NCI-H748 (cell line): ENCODE data around the gene MINDY1.

ENCODE experiments used
- DNase-seq: peaks from one replicate; lab custom pipeline; 2025; ENCODE audit not compliant: unreplicated experiment; lab: John Stamatoyannopoulos, UW

Gene MINDY1

DNA sequence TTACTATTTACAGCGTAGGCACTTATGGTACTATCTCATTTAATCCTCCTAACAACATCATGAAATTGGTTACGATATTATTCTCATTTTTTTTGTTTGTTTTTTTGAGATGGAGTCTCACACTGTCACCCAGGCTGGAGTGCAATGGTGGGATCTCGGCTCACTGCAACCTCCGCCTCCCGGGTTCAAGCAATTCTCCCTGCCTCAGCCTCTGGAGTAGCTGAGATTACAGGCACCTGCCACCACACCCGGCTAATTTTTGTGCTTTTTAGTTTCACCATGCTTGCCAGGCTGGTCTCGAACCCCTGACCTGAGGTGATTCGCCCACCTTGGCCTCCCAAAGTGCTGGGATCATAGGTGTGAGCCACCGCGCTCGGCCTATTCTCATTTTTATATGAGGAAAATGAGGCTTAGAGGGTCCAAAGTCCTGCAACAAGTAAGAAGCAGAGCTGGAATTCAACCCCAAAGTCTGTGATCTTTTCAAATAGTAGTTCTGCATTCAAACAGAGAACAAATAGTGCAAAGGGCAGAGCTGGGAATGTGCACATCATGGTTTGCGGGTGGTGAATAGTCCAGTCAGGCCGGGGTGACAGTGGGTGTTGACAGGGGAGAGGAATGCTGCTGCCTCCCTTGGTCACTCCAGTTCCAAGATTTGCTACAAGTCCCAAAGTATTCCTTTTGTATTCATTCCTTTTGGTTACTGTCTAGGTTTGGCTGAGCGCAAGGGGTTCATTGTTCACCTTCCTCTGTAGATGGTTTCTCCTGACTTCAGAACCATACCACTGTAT, 6.2 kb upstream of the MINDY1 start:
- no peak for DNase-seq

DNA sequence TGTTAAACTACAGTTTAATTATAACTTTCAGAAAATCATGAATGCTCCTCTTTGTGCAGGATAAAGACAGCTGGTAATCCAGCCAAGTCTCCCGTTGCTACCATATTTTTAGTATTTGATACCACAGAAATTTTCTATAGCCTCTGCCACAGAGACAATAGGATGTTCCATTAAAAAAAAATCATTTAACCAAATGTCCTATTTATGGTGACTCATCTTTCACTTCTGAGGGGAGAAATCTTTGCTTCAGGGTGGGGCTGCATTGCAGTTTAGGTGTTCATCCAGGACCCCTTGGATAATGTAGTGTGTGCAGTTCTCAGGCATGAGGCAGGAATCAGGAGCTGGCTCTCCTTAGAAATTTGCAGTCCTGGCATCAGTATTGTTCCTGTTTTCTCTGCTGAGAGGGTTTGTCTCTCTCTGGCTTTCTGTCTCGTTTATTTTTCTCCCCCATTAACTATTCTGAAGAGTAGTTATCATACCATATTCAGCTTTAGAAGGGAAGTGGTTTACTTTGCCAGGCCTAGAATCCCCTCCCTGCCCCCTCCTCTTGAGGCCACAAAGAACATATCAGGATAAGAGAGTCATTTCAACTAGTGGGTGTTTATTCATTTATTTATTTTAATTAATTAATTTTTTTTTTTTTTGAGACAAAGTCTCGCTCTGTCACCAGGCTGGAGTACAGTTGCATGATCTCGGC, 4.6 kb upstream of the MINDY1 start:
- no peak for DNase-seq

DNA sequence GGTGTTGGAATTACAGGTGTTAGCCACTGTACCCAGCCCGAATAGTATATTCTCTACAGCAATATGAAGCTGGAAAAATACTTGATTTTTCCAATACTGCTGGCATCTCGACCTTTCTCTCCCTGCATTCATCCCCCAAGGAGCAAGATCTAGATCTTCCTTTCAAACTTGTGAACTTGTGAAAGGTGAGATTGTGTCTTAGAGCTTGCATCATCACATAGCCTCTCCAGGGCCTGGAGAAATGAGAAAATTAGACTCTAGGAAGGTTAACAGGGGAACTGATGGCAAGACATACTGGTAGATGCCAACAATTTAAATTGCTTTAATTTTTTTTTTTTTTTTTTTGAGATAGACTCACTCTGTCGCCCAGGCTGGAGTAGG, 3.6 kb upstream of the MINDY1 start:
- no peak for DNase-seq

- no peak for DNase-seq
Measured at GRCh38 chr1:151009674-151010345, 3.1 kb upstream of the MINDY1 start.

DNA sequence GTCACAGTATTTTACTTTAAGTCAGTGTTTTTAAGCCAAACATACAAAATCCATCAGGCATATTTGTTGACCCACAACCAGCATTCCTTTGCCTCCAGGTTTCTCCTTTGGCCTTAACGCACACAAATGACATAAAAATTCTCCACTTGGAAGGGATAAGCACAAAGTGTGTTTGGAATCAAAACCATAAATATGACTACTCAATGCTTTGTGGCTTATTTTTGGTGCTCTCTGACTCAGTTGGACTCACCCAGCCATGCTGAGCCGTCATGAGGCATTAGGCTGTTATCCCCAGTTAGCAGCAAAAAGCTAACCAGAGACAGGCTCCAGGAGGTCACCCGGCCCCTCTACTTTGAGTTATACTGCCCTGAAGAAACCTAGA, 2.5 kb upstream of the MINDY1 start:
- DNase-seq = no peak

DNA sequence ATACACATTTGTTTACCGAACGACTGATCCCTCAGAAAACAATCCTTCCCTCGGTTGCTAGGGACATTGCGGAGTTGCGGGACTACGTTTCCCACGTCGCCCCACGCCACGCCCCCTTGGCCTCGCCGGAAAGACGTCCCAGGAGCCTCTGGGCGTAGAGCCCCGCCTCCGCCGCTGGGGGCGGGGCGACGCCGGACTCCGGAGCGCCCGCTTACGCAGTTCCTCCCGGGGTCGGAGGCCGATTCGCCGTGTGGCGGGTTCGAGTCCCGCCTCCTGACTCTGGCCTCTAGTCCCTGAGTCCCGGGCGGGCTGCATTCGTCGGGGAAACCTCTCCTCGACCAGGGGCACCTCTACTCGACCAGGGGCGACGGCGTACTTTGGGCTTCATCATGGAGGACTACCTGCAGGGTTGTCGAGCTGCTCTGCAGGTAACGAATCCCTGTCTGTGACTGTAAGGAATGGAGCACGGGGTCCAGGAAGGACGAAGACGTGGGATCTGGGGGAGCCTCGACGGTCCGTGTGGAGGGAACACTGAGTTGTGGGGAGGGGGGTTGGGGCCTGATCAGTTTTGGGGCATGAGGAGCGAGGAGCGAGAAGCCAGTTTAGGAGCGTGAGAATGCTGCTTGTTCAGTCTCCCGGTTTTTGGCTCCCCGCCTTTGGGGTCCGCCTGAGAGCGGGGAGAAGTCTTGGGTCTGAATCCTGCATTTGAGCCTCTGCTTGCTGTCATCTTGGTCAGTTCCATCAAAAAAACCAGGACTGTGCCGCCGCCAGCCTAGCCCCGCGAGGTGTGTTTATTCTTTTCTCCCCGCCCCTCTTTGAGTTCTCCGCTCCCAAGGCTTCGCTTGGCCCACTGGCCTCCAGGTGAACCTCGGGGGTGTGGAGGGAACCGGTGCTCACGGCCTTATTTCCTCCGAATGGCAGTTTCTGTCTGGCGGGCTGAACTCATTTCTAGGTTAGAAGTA, 1.8 kb upstream of the MINDY1 start, which contains the start of gene PRUNE1:
Gene PRUNE1 (plus strand): TSS at position 206 of the 962 bp plus-strand sequence. CDS start 184 bp downstream, at position 390.
- DNase-seq = peak; percentile 97

DNA sequence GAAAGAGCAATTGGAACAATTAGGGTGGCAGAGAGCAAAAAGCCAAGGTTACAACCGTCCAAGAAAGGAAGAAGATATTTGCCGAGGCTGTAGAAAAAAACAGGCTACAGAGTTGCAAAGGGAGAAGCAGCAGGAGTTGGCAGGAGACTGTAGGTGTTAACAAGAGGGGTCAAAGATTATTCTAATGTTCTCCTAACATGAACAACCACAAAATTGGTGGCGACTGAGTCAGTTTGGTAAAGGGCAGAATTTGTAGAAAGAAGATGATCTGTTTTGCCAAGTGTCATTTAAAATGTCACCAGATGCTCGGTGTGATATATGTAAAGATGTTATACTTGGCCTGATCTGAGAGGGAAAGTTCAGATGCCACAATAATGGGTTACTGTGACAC, 1.1 kb upstream of the MINDY1 start:
- DNase-seq = peak; percentile 27

DNA sequence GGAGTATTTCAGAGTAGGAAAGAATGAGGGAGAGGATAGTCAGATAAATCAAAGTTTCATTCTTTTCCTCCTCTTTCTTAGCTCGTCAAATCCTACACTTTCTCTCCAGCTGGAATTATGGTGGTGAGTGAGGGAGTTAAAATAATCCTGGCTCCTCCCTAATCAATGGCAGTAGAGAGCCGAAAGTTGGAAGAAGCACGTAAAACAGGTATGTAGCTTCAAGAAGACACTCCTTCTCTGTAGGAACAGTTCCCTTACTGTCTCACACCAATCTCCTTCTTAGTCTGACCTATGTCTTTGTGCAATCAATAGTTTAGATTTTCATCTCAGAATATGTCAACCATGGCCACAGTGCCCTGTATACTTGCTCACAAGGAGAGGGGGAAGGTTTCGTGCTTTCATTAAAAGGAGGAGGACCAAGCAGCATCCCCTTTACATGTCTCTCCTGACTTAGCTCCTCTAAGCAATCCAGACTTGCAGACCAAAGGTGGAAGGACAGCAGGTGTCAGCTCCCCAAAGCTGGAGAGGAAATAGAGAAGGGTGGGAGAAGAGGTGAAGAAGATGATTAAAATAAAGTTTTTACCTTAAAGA, 878 bp downstream of the MINDY1 start:
- DNase-seq = no peak

DNA sequence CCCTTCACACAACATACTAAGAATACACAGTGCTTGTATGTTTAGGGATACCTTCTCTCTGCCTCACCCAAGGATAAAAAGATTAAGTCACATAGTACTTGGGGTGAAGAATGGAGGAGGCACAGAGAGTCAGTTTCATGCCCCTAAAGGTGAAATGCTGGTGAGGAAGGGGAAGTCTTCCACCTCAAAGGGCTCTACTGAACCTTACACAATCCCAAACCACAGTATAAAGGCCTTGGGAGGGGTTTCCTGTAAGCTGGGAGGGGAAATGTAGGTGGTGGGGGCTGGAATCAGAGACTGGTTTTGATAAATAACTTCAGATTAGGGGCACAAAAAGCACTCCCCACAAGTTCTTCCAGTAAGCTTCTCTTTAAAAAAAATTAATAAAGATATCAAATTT, 3.5 kb downstream of the MINDY1 start:
- DNase-seq = no peak

DNA sequence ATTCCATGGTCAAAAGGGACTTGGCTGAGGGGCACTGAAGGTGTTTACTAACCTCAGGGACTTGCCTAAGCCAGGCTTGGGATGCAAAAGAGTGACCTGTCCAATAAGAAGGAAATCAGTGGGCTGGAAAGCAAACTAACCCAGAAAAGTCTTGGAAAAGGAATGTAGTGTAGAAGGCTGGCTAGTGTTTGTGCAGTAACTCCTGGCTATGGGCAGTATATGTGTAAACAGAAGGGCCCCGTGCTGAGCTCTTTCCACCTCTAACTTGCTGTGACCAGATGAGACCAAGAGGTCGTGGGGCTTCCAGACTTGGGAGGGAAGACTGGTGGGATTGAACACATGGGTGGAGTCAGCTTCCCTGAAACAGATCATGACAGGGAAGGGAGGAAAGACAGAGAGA, 4.1 kb downstream of the MINDY1 start:
- no peak for DNase-seq

DNA sequence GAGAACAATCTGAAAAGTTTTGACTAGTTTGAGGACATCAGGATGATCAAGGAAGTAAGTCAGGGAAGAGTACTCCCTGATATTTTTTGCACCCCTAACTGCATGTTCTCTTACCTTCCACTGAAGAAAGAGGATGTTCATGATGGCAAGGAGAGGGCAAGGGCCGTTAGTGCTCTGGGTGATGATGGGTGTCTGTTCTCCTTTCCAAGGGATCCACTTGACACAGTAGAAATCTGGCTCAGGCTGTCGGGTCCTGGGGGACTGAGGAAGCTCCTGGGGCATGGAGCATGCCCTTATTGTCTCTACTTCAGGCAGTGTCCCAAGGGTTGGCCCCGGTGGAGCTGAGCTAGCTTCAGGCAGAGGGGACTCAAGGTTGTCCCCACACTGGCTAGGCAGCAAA, 4.7 kb downstream of the MINDY1 start:
- DNase-seq = no peak

DNA sequence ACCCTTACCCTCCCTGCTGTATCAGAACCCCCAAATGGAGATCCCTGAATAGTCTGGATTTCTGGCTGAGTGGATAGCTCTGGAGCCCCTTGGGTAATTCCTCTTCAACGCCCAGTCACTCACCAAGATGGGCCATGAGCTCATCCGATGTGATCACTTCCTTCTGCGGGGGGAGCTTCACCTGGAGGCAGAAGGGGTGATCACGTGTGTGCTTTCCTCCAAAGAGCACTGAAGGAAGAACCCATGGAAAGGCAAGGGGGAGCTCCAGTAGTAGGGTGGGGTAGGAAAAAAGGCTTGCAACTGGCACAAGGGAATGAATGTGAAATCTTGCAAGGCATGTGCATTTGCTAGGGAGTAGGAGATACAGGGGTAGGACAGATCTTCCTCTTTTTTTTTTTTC, 5.1 kb downstream of the MINDY1 start:
- no peak for DNase-seq

DNA sequence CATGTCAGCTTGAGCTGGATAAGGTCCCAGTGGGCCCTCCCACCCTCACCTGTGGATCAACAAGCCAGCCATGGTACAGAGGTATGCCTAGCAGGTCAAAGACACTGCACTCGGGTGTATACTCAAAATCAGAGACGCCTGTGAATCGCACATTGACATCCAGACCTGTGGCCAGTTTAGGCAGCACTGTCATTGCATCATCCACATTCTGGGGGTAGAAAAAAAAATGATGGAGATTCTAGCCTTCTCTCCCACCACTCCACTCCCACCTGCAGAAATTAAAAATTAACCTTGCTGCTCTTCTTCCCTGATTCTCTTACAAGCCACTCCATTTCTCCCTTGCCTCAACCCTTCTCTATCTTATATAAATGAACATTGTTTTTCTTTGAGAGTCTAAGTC, 6.3 kb downstream of the MINDY1 start:
- no peak for DNase-seq

- no peak for DNase-seq
Measured at GRCh38 chr1:150999926-151000325, 6.8 kb downstream of the MINDY1 start.

DNA sequence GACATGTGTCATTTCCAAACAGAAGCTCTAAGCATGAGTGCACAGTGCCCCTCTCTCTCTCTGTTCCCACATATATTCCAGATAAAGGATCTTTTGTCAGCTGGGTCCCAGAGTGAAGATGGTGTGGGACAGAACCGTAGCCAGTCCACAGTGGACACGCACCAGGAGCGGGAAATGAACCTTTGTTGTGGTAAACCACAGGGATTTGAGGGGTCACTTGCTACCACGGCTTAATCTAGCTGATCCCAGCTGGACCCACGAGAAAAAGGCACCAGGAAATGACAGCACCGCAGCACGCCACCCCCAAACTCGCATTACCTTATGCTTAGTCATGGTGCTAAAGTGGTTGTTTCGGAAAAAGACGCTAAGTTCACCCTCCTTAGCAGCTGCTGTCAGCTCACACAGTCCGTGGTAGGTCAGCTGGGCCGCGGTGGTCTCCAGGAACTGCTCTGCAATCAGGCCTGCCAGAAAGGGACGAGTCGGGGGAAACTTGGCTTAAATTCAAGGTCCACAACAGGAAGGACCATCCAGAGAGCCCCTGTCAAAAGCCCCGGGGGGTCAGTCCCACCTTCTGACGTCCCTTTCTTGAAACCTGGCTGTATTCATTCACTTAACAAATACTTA, 7.5 kb downstream of the MINDY1 start:
- no peak for DNase-seq

- DNase-seq = no peak
Measured at GRCh38 chr1:150997949-150998348, 8.8 kb downstream of the MINDY1 start.

DNA sequence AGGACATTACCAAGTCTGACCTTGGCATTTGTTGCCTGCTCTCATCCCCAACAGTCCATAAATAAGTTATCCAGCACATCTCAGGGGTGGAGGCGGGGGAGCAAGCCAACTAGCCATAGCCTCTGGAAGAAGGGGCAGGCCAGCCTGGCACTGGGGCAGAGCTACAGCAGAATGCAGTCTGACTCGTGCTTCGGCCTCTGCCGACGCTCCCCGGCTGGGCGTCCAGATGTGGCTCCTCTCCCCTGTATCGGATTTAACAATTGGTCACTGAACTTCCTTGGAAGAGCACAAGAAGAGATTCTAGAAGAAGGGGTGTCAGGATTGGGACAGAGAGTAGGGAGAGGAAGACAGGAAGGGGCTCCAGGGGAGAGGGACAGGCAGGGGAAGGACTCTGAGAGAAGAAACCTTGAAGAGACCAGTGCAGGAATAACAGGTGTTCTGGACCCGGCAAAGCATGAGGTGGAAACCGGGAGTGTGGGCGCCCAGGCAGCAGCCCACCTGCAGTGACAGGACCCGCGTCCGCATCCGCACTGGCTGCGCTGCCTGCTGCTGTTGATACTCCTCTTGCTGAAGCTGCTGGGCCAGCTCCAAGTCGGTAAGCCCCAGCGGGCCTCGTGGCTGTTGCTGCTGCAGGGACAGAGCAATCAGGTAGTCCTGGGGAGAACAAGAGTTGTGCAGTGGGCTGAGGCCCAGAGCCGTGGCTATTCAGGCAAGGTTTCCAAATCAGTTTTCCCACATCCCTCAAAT, 9.4 kb downstream of the MINDY1 start:
- no peak for DNase-seq

GRCh38 chr1:150995896-150996295, 10.8 kb downstream of the MINDY1 start:
- no peak for DNase-seq

GRCh38 chr1:150995460-150995859, 11.2 kb downstream of the MINDY1 start:
- DNase-seq = no peak
